OCI-LY3 (cell line): Measurements from ENCODE around the gene CNTNAP4.
A peak's percentile ranks its signal among the peaks of the same experiment; 100 is the strongest.

Experiments
- H2AFZ ChIP-seq: fragments of 200-600, 300-600 bp; shearing (Covaris generic); 2 replicates; pipeline ENCODE4 v1.6.0; 2014; ENCODE audit warnings: antibody characterized with exemption, low read depth, low read length
- H3K27ac ChIP-seq: fragments of 200-600, 300-600 bp; sonication (generic); 2 replicates; pipeline ENCODE4 v1.5.1; 2014; ENCODE audit warnings: mild to moderate bottlenecking, low read length, moderate library complexity, mixed read lengths
- H3K27me3 ChIP-seq: fragments of 200-600, 300-600 bp; sonication (generic); 2 replicates; pipeline ENCODE4 v1.6.1; 2014; ENCODE audit warnings: low read depth, low read length, mixed read lengths
- H3K36me3 ChIP-seq: fragments of 200-600, 300-600 bp; sonication (generic); replicated peaks from 2 replicates; pipeline ENCODE3; 2014; ENCODE audit warnings: low read depth, low read length, mixed read lengths
- H3K4me1 ChIP-seq: fragments of 300-600, 200-600 bp; sonication (generic); 2 replicates; pipeline ENCODE4 v1.6.1; 2014; ENCODE audit warnings: low read length, mixed read lengths
- H3K4me2 ChIP-seq: fragments of 200-600, 300-600 bp; sonication (generic); 2 replicates; pipeline ENCODE4 v1.6.1; 2014; ENCODE audit warnings: low read length, mixed read lengths
- H3K4me3 ChIP-seq: fragments of 300-600, 200-600 bp; sonication (generic); 2 replicates; pipeline ENCODE4 v1.5.1; 2014; ENCODE audit warnings: antibody characterized with exemption, mild to moderate bottlenecking, low read length, moderate library complexity
- H3K79me2 ChIP-seq: fragments of 300-600, 200-600 bp; shearing (Covaris generic); 2 replicates; pipeline ENCODE4 v1.6.1; 2014; ENCODE audit warnings: mild to moderate bottlenecking, low read length, mixed read lengths
- H3K9ac ChIP-seq: fragments of 300-600, 200-600 bp; shearing (Covaris generic); 2 replicates; pipeline ENCODE4 v1.6.0; 2014; ENCODE audit warnings: mild to moderate bottlenecking, low read length, moderate library complexity
- H3K9me3 ChIP-seq: fragments of 200-600, 300-600 bp; shearing (Covaris generic); 2 replicates; pipeline ENCODE4 v1.6.1; 2014; ENCODE audit warnings: low read length, mixed read lengths; ENCODE audit not compliant: insufficient read depth
- H4K20me1 ChIP-seq: fragments of 200-600, 300-600 bp; sonication (generic); 2 replicates; pipeline ENCODE4 v1.6.1; 2016; ENCODE audit warnings: low read length, mixed read lengths; ENCODE audit not compliant: insufficient read depth
- EZH2phosphoT487 ChIP-seq: fragments of 200-600 bp; shearing (Covaris generic); IDR thresholded peaks from 2 replicates; pipeline ENCODE4 v1.6.1; 2018; ENCODE audit warnings: antibody characterized with exemption, mixed run types, low read depth
- TF ChIP-seq, protein P1 (sequence below): fragments of 200-600, 300-600 bp; sonication (generic); IDR thresholded peaks from 2 replicates; pipeline ENCODE4 v1.5.1; 2014; ENCODE audit warnings: antibody characterized with exemption, low read length, low read depth

CNTNAP4 gene

DNA sequence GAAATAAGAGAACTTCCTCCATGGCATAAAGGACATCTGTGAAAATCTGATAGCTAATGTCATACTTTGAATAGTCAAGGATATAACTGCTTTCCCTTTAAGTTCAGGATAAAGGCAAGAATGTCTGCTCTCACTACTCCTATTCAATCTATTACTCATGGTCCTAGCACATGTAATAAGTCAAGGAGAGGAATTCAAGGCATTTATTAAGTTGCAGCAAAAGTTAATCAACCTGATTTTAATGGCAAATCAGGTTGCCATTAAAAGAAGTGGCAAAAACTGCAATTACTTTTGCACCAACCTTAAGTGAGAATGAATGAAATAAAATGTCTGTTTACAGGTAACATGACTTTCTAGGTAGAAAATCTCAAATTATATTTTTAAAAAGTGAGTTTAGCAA, 225.9 kb downstream of the CNTNAP4 start:
- no peak overlapping the region for H3K9ac ChIP-seq
- no peaks in the 10 kb centered on the region; the same call in 1 of the 2 replicates for H3K4me1 ChIP-seq
- 0 out of 2 replicates have a peak overlapping the region, but pooled peaks have one; percentile 6 for H2AFZ ChIP-seq
- no peaks in the 10 kb centered on the region for H3K79me2 ChIP-seq
- H3K4me3 ChIP-seq: no peak overlapping the region
- TF ChIP-seq, protein P1, sequence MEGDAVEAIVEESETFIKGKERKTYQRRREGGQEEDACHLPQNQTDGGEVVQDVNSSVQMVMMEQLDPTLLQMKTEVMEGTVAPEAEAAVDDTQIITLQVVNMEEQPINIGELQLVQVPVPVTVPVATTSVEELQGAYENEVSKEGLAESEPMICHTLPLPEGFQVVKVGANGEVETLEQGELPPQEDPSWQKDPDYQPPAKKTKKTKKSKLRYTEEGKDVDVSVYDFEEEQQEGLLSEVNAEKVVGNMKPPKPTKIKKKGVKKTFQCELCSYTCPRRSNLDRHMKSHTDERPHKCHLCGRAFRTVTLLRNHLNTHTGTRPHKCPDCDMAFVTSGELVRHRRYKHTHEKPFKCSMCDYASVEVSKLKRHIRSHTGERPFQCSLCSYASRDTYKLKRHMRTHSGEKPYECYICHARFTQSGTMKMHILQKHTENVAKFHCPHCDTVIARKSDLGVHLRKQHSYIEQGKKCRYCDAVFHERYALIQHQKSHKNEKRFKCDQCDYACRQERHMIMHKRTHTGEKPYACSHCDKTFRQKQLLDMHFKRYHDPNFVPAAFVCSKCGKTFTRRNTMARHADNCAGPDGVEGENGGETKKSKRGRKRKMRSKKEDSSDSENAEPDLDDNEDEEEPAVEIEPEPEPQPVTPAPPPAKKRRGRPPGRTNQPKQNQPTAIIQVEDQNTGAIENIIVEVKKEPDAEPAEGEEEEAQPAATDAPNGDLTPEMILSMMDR: no peak
- no peak for TF ChIP-seq EZH2phosphoT487
- no peak overlapping the region for H3K4me2 ChIP-seq
- H4K20me1 ChIP-seq: no peaks in the 10 kb centered on the region
- no peaks in the 10 kb centered on the region for H3K27me3 ChIP-seq
- no peaks in the 10 kb centered on the region for H3K9me3 ChIP-seq
- peaks cover 5% of the 10 kb centered on the region for H3K36me3 ChIP-seq
- no peak overlapping the region for H3K27ac ChIP-seq

DNA sequence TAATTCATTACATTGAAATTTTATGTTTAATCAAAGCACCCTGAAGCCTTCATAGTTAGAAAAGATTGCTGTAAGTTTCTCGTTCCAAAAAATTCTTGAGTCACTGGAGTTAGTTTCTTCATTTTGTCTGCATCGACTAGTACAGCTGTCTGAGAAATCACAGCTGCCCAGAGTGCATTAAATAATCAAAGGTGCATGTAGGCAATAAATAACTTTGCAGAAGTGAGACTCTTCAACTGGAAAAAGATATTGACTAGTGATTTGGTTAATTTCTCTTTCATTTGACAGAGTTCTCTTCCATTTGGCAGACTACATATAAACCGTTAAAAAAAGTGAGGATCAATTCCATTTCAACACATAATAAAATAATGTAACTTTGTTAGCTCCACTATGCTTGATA, 234.0 kb downstream of the CNTNAP4 start:
- no peak overlapping the region for H2AFZ ChIP-seq
- H4K20me1 ChIP-seq: no peaks in the 10 kb centered on the region
- H3K4me3 ChIP-seq: peak overlapping the region; percentile 22
- H3K9me3 ChIP-seq: no peaks in the 10 kb centered on the region
- H3K27me3 ChIP-seq: no peaks in the 10 kb centered on the region
- TF ChIP-seq EZH2phosphoT487: no peak
- TF ChIP-seq, protein P1: no peak
- peak overlapping the region; percentile 49 for H3K4me2 ChIP-seq
- peaks cover 11% of the 10 kb centered on the region for H3K36me3 ChIP-seq
- no peaks in the 10 kb centered on the region for H3K79me2 ChIP-seq
- peak overlapping the region; percentile 42 for H3K27ac ChIP-seq
- no peak overlapping the region for H3K9ac ChIP-seq
- H3K4me1 ChIP-seq: peaks cover 52% of the 10 kb centered on the region

DNA sequence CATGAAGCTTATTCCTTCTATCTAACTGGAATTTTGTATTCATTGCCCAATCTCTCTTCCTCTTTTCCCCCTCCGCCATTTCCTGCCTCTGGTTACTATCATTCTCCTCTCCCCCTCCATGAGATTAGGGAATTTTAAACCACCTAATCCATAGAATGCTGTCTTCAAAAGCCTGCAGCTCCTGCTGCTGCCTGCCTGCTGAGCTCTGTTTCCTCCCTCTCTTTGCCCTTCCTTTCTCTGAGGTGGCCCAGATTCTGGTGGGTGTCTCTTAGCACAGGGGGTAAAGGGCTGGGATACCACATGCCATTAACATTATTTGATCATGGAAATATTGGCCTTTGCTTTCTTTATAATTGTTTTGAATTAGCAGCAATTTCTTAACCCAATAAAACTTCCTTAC, 241.6 kb downstream of the CNTNAP4 start:
- Histone ChIP-seq H4K20me1 (peaks cover 4% of the 10 kb centered on the region; the same call in 1 of the 2 replicates), H3K4me3 (no peak overlapping the region)

DNA sequence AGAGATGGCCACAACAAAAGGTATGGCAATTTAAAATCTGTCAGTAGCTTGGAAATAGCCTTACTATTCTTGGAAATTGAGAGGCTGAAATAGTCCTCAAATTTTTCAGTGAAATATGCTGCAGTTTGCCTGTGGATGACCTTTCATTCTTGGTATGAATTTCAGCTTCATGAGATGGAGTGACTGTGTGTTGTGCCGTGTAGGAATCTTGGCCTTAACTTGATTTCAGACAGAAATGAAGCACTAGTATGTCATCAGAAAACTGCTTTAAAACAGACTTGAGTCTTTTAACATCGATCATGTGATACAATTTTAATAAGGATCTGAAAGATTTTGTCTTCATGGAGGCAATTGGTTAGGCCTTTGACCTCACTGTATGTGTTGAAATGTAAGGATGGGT, 247.2 kb downstream of the CNTNAP4 start:
- no peak overlapping the region for H3K4me3 ChIP-seq
- H3K36me3 ChIP-seq: no peaks in the 10 kb centered on the region
- H3K4me1 ChIP-seq: no peaks in the 10 kb centered on the region
- no peaks in the 10 kb centered on the region for H3K79me2 ChIP-seq
- H2AFZ ChIP-seq: no peak overlapping the region
- TF ChIP-seq EZH2phosphoT487: no peak
- no peak overlapping the region for H3K9ac ChIP-seq
- H3K4me2 ChIP-seq: no peak overlapping the region
- no peaks in the 10 kb centered on the region for H4K20me1 ChIP-seq
- no peak overlapping the region for H3K27ac ChIP-seq
- no peaks in the 10 kb centered on the region for H3K27me3 ChIP-seq
- no peaks in the 10 kb centered on the region for H3K9me3 ChIP-seq

More for the DNA sequence above, 241.6 kb downstream of the CNTNAP4 start:
- peaks cover 4% of the 10 kb centered on the region for H3K36me3 ChIP-seq
- peaks cover 31% of the 10 kb centered on the region for H3K4me1 ChIP-seq
- H3K4me2 ChIP-seq: no peak overlapping the region
- H3K9me3 ChIP-seq: no peaks in the 10 kb centered on the region
- no peaks in the 10 kb centered on the region for H3K79me2 ChIP-seq
- no peak overlapping the region for H2AFZ ChIP-seq
- H3K27me3 ChIP-seq: no peaks in the 10 kb centered on the region
- TF ChIP-seq, protein P1: no peak
- no peak for TF ChIP-seq EZH2phosphoT487
- H3K9ac ChIP-seq: no peak overlapping the region
- H3K27ac ChIP-seq: no peak overlapping the region
